GM21526 (cell line): ENCODE data around the gene SLITRK2.

Source experiments
- ATAC-seq: cut with Tn5 transposase; IDR thresholded peaks from one replicate; pipeline ENCODE4 v1.9.1; 2021; ENCODE audit warnings: moderate library complexity; ENCODE audit not compliant: unreplicated experiment, low FRiP score

Gene SLITRK2

DNA sequence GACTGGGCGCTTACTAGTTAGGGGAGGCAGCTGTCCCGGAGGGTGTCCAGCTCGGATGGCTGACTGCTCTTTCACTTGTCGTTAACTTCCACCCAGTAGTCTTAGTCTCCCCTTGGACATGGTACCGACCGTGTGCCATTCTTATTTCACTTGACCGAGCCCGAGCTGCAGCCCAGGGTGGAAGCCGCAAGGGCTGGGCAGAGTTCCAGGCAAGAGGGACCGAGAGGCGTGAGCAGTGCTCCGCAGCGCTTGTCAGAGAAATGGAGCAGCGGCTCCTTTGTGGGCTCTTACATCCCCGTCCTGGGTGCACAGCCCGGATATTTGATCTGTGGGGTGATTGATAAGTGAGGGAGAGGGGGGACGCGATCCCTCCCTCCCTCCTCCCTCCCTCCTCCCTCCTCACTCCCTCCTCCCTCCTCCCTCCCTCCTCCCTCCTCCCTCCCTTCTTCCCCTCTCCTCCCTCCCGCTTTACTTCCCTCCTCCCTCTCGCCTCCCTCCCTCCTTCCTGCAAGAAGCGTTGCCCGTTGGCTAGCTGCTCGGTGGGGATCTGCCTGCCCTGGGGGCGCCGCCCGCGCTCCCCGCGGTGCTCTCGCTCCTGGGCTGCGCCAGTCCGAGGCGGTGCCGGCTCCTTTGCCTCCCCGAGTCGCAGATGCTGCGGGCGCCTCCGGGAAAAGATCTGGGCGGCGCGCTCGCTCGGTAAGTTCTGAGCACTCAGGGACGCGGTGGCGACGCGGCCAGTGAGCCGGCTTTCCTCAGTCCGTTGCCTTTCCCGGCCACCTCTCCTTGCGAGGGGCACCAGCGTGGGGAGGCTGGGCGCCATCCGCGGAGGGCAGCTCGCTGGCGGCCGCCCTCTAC lies at the start of gene SLITRK2:
Gene SLITRK2 (plus strand): TSS at position 499 of the 855 bp plus-strand sequence. CDS start 4,597 bp downstream, outside the sequence.
- ATAC-seq: no peak

- ATAC-seq: no peak
These were observed 44.6 kb upstream of the SLITRK2 start for GRCh38 chrX:145773006-145773405.

GRCh38 chrX:145792281-145792680 lies 25.3 kb upstream of the SLITRK2 start:
- no peak for ATAC-seq

DNA sequence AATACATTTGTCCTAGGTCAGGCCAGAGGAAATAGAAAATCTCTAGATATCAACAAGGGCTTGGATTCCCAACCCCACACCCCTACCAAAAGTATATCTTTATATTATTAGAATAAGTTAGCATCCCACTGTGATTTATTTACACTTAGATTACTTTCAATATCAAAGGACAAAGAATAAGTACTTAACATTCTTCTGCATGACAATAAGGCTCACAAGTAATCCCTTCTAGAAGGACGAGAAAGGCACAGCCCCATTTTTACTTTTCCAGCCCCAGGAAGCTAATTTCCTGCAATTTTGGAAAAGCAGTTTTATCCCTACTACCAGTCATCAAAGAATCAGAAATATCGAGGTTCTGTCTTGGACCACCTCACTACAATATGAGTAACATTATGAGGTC lies 14.1 kb upstream of the SLITRK2 start:
- no peak for ATAC-seq

DNA sequence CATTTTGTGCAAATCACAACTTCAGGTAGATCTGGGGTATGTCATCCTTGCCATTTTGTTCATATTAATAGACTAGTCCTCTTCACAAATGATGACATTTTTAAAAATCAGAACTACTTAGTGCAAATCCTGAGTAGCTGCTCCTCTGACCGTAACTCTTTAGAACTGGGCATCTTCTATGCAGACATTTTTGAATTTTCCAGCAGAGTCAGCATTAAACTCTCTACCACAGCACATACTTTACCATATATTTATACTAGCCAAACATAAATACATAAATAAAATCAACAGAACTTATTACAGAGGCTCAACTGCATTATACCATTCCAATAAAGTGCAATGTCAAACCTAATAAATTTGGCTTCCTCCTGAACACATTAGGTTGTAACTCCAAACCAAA lies 4.5 kb upstream of the SLITRK2 start:
- ATAC-seq: no peak

DNA sequence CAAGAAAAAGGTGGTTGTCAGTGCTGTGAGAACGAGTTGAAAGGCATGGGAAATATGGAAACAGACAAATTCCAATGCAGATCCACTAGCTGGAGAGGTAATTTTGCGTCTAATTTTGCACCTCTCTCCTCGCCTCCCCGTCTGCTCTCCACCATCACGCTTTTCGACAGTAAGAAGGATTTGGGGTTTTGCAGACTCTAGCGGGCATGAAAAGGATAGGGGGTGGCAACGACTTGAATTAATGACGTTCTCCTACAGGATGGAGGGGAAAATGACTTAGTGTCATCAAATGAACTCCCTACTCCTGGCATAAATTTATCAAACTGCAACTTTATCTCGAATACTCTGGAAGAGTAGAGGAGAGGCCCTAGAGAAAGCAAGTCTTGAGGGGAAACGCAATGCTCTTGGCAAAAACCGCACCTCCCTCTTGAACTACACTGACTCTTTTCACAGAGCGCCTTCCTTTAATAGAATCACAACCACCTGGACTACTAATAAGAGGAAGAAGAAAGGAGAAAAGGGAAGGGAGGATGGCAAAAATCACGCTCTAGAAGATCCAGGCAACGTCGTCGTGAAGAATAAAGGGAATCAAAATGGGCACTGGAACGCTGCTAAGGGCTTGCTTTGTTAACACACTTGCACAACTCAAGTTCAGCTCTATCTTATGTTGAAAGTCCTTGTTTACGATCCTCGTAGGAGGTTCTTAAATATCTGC lies 871 bp upstream of the SLITRK2 start:
- ATAC-seq: no peak

DNA sequence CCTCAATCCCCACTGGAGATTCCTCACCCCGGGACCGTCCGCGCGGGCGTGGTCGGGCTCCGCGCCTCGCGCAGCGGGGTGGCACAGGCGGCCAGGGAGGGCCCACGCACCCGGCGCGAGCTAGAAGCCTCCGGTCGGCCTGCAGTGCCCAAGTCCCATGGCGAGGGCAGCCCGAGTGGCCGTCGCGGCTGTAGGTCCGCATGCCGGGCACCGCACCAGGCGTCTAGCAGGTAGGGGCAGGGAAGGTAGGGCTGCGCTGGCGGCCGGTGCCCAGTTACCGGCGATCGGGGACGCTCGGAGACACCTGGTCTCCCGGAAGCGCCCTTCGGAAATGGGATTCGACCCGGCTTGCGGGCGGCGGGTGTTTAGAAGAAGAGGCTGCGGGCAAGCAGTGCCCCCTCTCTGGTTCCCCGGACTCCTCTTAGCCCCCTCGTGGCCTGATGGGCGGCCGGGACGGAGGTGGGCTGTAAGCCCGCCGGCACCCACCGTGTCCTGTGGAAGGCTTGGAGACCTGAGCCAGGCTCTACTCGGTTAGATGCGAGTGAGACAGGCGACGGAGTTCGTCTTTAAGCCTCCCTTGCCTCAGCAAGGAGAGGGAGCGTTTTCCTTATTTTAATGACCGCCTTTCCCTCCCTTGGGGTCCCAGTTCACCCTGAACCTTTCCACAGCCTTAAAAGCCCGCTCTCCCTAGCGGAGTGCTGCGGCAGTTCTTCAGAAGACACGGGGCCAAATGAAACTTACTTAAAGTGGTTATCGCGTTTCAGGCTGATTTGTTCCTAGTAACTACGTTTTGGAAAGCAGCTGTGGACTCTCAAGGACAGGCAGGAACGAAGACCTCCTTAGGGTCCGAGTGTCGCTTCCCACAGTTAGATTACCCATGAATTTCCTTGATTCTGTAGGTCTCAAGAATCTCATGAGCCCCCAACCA lies 821 bp downstream of the SLITRK2 start:
- no peak for ATAC-seq

- ATAC-seq: no peak
These were observed 3.2 kb downstream of the SLITRK2 start for GRCh38 chrX:145820825-145821224.

- ATAC-seq: no peak
These were observed 3.8 kb downstream of the SLITRK2 start for GRCh38 chrX:145821291-145821897.

GRCh38 chrX:145821898-145822571 lies 4.4 kb downstream of the SLITRK2 start:
- no peak for ATAC-seq

- no peak for ATAC-seq
These were observed 5.5 kb downstream of the SLITRK2 start for GRCh38 chrX:145823132-145823531.

- ATAC-seq: no peak
These were observed 8.3 kb downstream of the SLITRK2 start for GRCh38 chrX:145825896-145826295.

DNA sequence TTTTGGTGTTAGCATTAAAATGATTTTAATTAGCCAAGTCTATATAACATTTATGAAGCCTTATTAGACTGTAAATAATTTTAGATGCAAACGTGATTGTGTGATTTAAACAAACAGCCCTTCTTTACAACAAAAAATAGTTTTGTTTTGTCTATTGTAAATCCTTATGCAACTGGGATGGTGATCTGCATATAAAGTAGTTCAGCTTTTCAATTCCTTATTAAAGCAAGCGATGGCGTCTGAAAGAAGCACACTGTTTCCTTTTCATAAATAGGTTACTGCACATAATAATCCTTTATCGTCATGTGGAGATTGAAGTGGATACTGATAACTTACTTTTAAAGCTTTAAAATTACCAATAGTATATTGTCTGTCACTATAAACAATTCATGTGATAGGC lies 8.8 kb downstream of the SLITRK2 start:
- ATAC-seq: no peak

- ATAC-seq: no peak
These were observed 15.2 kb downstream of the SLITRK2 start for GRCh38 chrX:145832796-145833195.

GRCh38 chrX:145840531-145840930 lies 22.9 kb downstream of the SLITRK2 start:
- no peak for ATAC-seq

- ATAC-seq: no peak
These were observed 25.7 kb downstream of the SLITRK2 start for GRCh38 chrX:145843146-145843904.

DNA sequence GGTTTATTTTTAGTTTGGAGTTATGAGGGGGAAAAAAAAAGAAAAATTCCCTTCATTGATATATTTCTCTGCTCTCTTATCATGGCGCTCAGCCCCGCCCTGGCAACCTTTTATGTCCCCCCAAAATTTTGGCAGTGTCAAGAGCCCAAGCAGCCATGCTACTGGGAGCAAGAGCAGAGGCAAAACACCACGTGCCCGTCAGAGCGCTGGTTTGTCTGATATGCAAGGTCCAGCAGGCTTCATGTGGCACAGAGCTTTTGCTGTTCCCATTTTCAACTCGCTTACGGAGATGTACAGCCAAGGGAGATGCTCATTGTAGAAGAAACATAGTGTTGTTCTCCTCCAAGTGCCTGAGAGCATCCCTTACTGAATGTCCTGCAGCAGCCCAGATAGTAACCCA lies 27.3 kb downstream of the SLITRK2 start:
- no peak for ATAC-seq

DNA sequence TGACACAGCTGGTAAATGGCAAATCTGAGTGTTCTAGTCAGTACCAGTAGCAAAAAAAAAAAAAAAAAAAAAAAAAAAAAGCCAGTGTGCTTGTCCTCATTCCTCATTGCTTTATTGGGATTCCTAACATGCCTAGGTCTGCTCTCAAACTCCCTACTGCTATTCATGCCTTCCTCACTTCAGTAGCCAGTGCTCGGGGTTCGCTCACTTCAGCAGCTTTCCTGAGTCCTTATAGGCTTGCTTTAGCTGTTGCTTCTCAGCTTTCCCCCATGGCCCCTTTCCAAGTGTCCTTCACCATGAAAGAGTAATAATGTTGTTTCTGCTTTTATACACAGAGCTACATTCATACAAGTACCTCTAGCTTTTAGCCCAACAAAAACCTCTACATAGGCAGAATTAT lies 30.8 kb downstream of the SLITRK2 start:
- no peak for ATAC-seq

DNA sequence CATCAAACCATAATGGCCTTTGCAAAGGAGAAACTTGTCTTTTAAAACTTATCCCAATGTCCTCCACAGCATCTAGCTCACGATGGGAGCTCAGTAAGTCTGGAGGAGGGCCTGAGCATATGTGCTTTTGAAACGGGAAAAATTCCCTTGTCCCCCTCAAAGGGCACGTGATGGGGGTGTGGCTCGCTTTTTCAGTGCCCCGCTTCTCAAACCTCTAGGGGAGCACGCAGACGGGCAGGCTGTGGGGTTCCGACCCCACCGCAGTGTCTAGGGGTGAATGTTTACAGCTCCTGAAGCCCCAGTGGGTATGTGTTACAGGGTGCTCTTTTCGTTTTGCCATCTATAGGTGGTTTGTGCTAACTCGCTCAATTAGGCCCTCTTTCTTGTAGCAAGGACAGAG lies 31.2 kb downstream of the SLITRK2 start:
- no peak for ATAC-seq
